Naive thymus-derived CD8-positive, alpha-beta T cell (primary cell): ENCODE measurements around the gene CELSR2. TPM values are rescaled to one million over a fixed set of nuclear protein-coding genes. Genes with fewer than 3 reads are reported as not detected.

Experiments used
- ATAC-seq, 2 donors: fragments of 150-1000 bp; cut with Tn5 transposase in 1 of 2; sonication (Bioruptor Pico), chemical (Tn5 transposase) in 1 of 2; 1 replicate in 1 of 2; 2 replicates in 1 of 2; pipeline ENCODE4 v1.10.0; 2021; ENCODE audit warnings: mild to moderate bottlenecking in 2 of 2, moderate library complexity in 2 of 2
- POLR2A ChIA-PET: fragments of 350-600 bp; sonication (Branson Sonifier 250); formaldehyde crosslinking; loops from one replicate; lab custom pipeline; 2021; ENCODE audit warnings: antibody characterized with exemption; lab: Charles Lee
- DNase-seq, 10 donors: peaks; one replicate each; pipeline versions ENCODE4 v3.0.0 to v3.0.0-alpha.2; 2020 to 2022
- H3K27ac Mint-ChIP-seq, 10 donors: one replicate each; pipeline ENCODE4 v1.8.0; 2020 to 2022; ENCODE audit warnings: mild to moderate bottlenecking in 10 of 10, mixed read lengths in 10 of 10, moderate library complexity in 4 of 10, inconsistent platforms in 1 of 10
- H3K27me3 Mint-ChIP-seq, 5 donors: one replicate each; pipeline ENCODE4 v1.8.0; 2021 to 2022; ENCODE audit warnings: mixed read lengths in 5 of 5
- H3K36me3 Mint-ChIP-seq, 3 donors: one replicate each; pipeline ENCODE4 v1.8.0; 2020 to 2022; ENCODE audit warnings: mixed read lengths in 3 of 3, mild to moderate bottlenecking in 2 of 3, inconsistent platforms in 1 of 3
- H3K4me1 Mint-ChIP-seq, 4 donors: one replicate each; pipeline ENCODE4 v1.8.0; 2021 to 2022; ENCODE audit warnings: mixed read lengths in 4 of 4
- H3K4me3 Mint-ChIP-seq, 10 donors: one replicate each; pipeline ENCODE4 v1.8.0; 2020 to 2022; ENCODE audit warnings: mild to moderate bottlenecking in 10 of 10, mixed read lengths in 10 of 10, moderate library complexity in 6 of 10, inconsistent platforms in 1 of 10
- H3K9me3 Mint-ChIP-seq, 9 donors: one replicate each; pipeline ENCODE4 v1.8.0; 2020 to 2022; ENCODE audit warnings: mixed read lengths in 9 of 9, mild to moderate bottlenecking in 3 of 9, inconsistent platforms in 1 of 9, moderate library complexity in 1 of 9
- polyA plus RNA-seq, 3 donors: library from polyadenylated mRNA; unstranded; fragments of 300-500 nt; fragmentation: Illumina TruSeq; gene quantifications; one replicate each; pipeline ENCODE4 v1.2.3, GENCODE V29; 2021
- total RNA-seq, 8 experiments: library from RNA in 2 of 8; stranded (reverse) in 2 of 8; gene quantifications; one replicate each; pipeline ENCODE4 v1.2.3 and lab custom pipeline; 2021 to 2026

CELSR2 gene
- total RNA-seq: 1 to 10 TPM; 5.4 to 6.8 TPM
- under 1 TPM; 0.20 to 0.94 (median 0.30) TPM for polyA plus RNA-seq
- total RNA-seq (lab: John Stamatoyannopoulos, UW): 5.5 to 18.1 (median 11.7) reads per million in 6 experiments

- ATAC-seq (peak; percentile 96 to 97), DNase-seq (peak; percentile 33 to 72 (median 64))
- Mint-ChIP-seq H3K9me3 (no peaks in the 10 kb centered on the region), H3K27ac (peak within 1 kb of the TSS in 4 of 10 donors; percentile 8 to 79 (median 56)), H3K27me3 (peaks cover 0 to 9% (median 6%) of the 10 kb centered on the region in 5 donors), H3K4me3 (peak within 1 kb of the TSS; percentile 64 to 82 (median 72)), H3K36me3 (no peaks in the 10 kb centered on the region), H3K4me1 (peaks cover 14 to 33% (median 21%) of the 10 kb centered on the region in 4 donors)
- POLR2A ChIA-PET: interaction anchor here (0.6 to 2.1 kb wide), 4 partner anchors 35 to 235 kb away, joined by 3 to 7 read pairs (median 4); partner anchors contain the start of genes ATXN7L2 and SARS1
Observed at GRCh38 chr1:109248797-109249629, at the start of gene CELSR2. Gene CELSR2, plus strand, starts transcription at chr1:109249539. Its CDS starts 541 bp downstream, at chr1:109250080.

- no peaks in the 10 kb centered on the region for H3K9me3 Mint-ChIP-seq
- peak overlapping the region in 9 of 10 donors; percentile 41 to 85 (median 71) for H3K27ac Mint-ChIP-seq
- peaks cover 0 to 6% (median 0%) of the 10 kb centered on the region in 3 donors for H3K36me3 Mint-ChIP-seq
- peak; percentile 71 to 90 for ATAC-seq
- H3K4me3 Mint-ChIP-seq: peak overlapping the region in 9 of 10 donors; percentile 14 to 72 (median 48)
- peak in 2 of 10 donors; percentile 21 to 29 for DNase-seq
- POLR2A ChIA-PET: interaction anchor here (0.5 to 2.5 kb wide), 4 partner anchors 13 to 86 kb away, joined by 3 to 9 read pairs (median 6); partner anchors contain the start of genes ELAPOR1 and SARS1
- H3K4me1 Mint-ChIP-seq: peaks cover 8 to 15% (median 12%) of the 10 kb centered on the region in 4 donors
- H3K27me3 Mint-ChIP-seq: no peaks in the 10 kb centered on the region
Observed at GRCh38 chr1:109199710-109200109, 49.6 kb upstream of the CELSR2 start.

GRCh38 chr1:109201123-109201703, 48.1 kb upstream of the CELSR2 start:
- H3K9me3 Mint-ChIP-seq: no peaks in the 10 kb centered on the region
- POLR2A ChIA-PET: interaction anchor here (0.6 to 2.5 kb wide), 2 partner anchors 8 to 13 kb away, joined by 3 to 9 read pairs; partner anchors contain the start of gene SARS1
- peaks cover 0 to 6% (median 0%) of the 10 kb centered on the region in 3 donors for H3K36me3 Mint-ChIP-seq
- H3K27me3 Mint-ChIP-seq: no peaks in the 10 kb centered on the region
- H3K4me3 Mint-ChIP-seq: peak overlapping the region in 1 of 10 donors; percentile 31
- H3K27ac Mint-ChIP-seq: peak overlapping the region in 3 of 10 donors; percentile 18 to 56 (median 31)
- DNase-seq (peak in 2 of 10 donors; percentile 10 to 21), ATAC-seq (no peak)
- H3K4me1 Mint-ChIP-seq: peaks cover 8 to 15% (median 12%) of the 10 kb centered on the region in 4 donors

GRCh38 chr1:109204484-109204883, 44.9 kb upstream of the CELSR2 start:
- DNase-seq: no peak
- Mint-ChIP-seq H3K9me3 (no peaks in the 10 kb centered on the region), H3K36me3 (peaks cover 0 to 6% (median 0%) of the 10 kb centered on the region in 3 donors), H3K27me3 (peaks cover 0 to 2% (median 0%) of the 10 kb centered on the region in 5 donors), H3K4me3 (no peak overlapping the region), H3K4me1 (peaks cover 2 to 9% (median 7%) of the 10 kb centered on the region in 4 donors), H3K27ac (no peak overlapping the region)
- ATAC-seq: no peak
- POLR2A ChIA-PET: no interaction called here

DNA sequence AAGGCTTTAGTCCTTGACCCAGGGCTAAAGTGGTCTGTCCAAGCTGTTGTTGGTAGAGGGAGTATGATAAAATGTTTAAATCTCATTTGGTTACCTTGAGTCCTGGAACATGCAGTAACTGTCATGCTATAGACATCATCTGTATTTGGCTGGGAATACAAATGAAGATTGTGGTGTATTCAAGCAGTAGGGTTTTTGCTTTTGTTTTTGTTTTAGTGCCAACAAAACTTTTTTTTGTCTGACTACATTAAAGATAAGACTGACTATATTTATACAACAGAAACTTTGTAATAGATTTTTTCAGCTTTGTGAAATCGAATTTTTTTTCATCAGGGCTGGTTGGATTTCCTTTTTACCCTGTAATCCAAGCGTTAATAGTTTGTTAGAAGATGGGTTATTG, 43.0 kb upstream of the CELSR2 start:
- POLR2A ChIA-PET: interaction anchor here (0.7 kb wide), 3 partner anchors 7 to 277 kb away, joined by 3 to 5 read pairs (median 3); partner anchors contain the start of gene ATXN7L2
- Mint-ChIP-seq H3K4me3 (no peak overlapping the region), H3K27ac (no peak overlapping the region), H3K9me3 (no peaks in the 10 kb centered on the region), H3K36me3 (peaks cover 0 to 6% (median 0%) of the 10 kb centered on the region in 3 donors), H3K4me1 (no peaks in the 10 kb centered on the region), H3K27me3 (peaks cover 0 to 3% (median 0%) of the 10 kb centered on the region in 5 donors)
- ATAC-seq: no peak
- DNase-seq: no peak

- Mint-ChIP-seq H3K27ac (no peak overlapping the region), H3K4me1 (no peaks in the 10 kb centered on the region), H3K4me3 (no peak overlapping the region), H3K36me3 (peaks cover 0 to 6% (median 0%) of the 10 kb centered on the region in 3 donors), H3K9me3 (no peaks in the 10 kb centered on the region), H3K27me3 (peaks cover 0 to 3% (median 0%) of the 10 kb centered on the region in 5 donors)
- ATAC-seq (no peak), DNase-seq (no peak)
- POLR2A ChIA-PET: no interaction called here
Observed at GRCh38 chr1:109207467-109208103, 41.8 kb upstream of the CELSR2 start.

- Mint-ChIP-seq H3K4me1 (peaks cover 0 to 5% (median 0%) of the 10 kb centered on the region in 4 donors), H3K27me3 (peaks cover 0 to 3% (median 0%) of the 10 kb centered on the region in 5 donors), H3K9me3 (no peaks in the 10 kb centered on the region), H3K36me3 (no peaks in the 10 kb centered on the region), H3K27ac (no peak overlapping the region), H3K4me3 (no peak overlapping the region)
- DNase-seq: no peak
- no peak for ATAC-seq
- POLR2A ChIA-PET: interaction anchor here (0.6 kb wide), 1 partner anchor 31 kb away, joined by 3 read pairs; no protein-coding TSS in a partner anchor
Observed at GRCh38 chr1:109208394-109208793, 40.9 kb upstream of the CELSR2 start.

GRCh38 chr1:109208836-109209463, 40.4 kb upstream of the CELSR2 start:
- no peak overlapping the region for H3K27ac Mint-ChIP-seq
- ATAC-seq (no peak), DNase-seq (no peak)
- H3K4me1 Mint-ChIP-seq: peaks cover 0 to 6% (median 0%) of the 10 kb centered on the region in 4 donors
- no peaks in the 10 kb centered on the region for H3K9me3 Mint-ChIP-seq
- POLR2A ChIA-PET: interaction anchor here (0.6 kb wide), 1 partner anchor 31 kb away, joined by 3 read pairs; no protein-coding TSS in a partner anchor
- H3K4me3 Mint-ChIP-seq: no peak overlapping the region
- H3K36me3 Mint-ChIP-seq: no peaks in the 10 kb centered on the region
- peaks cover 0 to 3% (median 0%) of the 10 kb centered on the region in 5 donors for H3K27me3 Mint-ChIP-seq

GRCh38 chr1:109210058-109210457, 39.3 kb upstream of the CELSR2 start:
- peaks cover 0 to 1% (median 0%) of the 10 kb centered on the region in 3 donors for H3K36me3 Mint-ChIP-seq
- ATAC-seq: no peak
- peaks cover 0 to 3% (median 0%) of the 10 kb centered on the region in 5 donors for H3K27me3 Mint-ChIP-seq
- no peaks in the 10 kb centered on the region for H3K9me3 Mint-ChIP-seq
- POLR2A ChIA-PET: no interaction called here
- DNase-seq: no peak
- H3K4me3 Mint-ChIP-seq: no peak overlapping the region
- H3K27ac Mint-ChIP-seq: peak overlapping the region in 1 of 10 donors; percentile 8
- peaks cover 8 to 15% (median 10%) of the 10 kb centered on the region in 4 donors for H3K4me1 Mint-ChIP-seq

DNA sequence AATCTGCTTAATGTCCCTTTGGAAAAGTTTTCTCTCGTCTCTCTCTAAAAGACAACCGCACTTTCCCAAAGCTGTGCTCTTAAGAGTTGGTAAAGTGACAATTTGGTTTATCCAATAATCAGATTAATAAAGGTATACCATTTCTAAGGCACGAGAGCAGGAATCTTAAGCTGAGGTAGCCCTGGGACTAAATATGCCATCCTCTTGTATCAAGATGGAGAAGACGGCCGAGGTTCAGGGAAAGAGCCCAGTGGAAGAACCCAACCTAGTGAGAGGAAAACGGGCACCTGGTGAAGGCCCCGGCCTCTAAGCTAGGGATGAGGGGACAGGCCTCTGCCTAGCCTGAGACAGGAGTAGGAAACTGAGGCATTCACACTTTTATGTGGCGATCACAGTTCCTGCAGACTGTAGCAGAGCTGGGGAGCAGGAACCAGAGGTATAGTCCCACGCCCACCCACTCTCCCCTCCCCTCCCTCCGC, 36.0 kb upstream of the CELSR2 start:
- Mint-ChIP-seq H3K4me3 (peak overlapping the region; percentile 93 to 100 (median 99)), H3K27ac (peak overlapping the region in 9 of 10 donors; percentile 60 to 99 (median 97)), H3K36me3 (peaks cover under 1 to 23% (median 4%) of the 10 kb centered on the region in 3 donors), H3K27me3 (peaks cover 0 to 3% (median 0%) of the 10 kb centered on the region in 5 donors), H3K4me1 (peaks cover 21 to 40% (median 33%) of the 10 kb centered on the region in 4 donors), H3K9me3 (no peaks in the 10 kb centered on the region)
- POLR2A ChIA-PET: interaction anchor here (0.6 to 2.5 kb wide), 23 partner anchors 8 to 1126 kb away, joined by 3 to 27 read pairs (median 6); partner anchors contain the start of genes CELSR2, GNAI3, PRPF38B and PSMA5
- ATAC-seq (peak in 1 of 2 donors; percentile 85), DNase-seq (no peak)
